HG03565 (cell line): ENCODE results near the gene TRPC3.

Experiments used
- ATAC-seq: cut with Tn5 transposase; IDR thresholded peaks from one replicate; pipeline ENCODE4 v1.9.1; 2021; ENCODE audit warnings: mild to moderate bottlenecking, moderate library complexity; ENCODE audit not compliant: unreplicated experiment

The TRPC3 gene

DNA sequence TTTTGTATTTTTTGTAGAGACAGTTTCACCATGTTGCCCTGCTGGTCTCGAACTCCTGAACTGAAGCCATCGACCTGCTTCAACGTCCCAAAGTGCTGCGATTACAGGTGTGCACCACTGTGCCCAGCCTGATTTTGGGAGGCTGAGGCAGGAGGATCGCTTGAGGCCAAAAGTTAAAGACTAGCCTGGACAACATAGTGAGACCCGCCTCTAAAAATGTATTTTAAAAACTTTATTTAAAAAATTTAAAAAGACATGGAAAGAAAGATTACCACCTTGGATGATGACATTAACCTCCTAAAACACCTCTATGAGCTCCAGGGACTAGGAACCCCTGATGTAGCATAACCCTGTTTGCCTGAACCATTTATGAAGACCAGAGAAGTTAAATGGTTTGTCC is 75.8 kb downstream of the TRPC3 start:
- ATAC-seq: no peak

GRCh38 chr4:121875652-121876051 is 76.2 kb downstream of the TRPC3 start:
- no peak for ATAC-seq

GRCh38 chr4:121873604-121874003 is 78.3 kb downstream of the TRPC3 start:
- ATAC-seq: no peak

DNA sequence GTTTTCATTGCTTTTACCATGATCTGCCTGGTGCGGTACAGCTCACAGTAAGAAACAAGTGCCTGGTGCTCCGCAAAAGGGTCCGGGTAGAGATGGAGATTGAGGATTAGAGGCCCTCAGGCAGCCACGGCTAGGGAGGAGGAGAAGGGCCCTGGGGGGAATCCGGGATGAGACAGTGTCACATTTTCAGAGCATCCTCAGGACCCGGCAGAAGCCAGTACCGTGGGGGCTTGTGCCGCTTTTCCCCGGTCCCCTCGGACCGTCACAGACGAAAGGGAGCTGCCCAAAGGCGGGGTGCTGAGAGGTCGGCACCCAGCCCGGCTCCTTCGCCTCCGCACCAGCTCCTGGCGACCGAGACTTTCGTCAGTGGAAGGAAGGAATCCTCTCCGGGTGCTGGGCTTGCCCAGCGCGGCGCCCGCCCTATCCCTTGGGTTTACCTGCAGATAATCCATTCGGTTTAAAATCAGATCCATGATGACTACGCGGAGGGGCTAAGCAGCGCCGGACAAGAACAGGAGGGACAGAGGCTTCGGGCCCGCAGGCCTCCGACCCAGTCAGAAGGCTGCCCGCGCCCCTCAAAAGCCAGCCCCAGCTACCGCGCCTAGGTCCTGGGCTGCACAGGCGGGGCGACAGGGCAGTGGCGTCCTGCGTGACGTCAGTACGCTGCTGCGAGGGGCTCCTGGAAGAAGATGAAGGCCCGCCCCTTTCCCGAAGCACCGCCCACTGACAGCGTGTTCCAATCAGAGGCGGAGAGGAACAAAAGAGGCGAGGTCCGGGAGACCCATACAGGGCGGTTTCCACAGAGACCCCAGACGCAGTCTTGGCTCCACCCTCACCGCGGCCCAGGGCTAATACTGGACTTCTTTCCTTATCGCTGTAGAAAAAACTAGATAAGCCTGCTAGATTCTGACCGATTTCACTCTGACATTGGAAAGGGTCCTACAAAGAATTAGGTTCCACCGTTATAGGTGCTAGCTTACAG is 81.7 kb downstream of the TRPC3 start, which contains the start of gene BBS7:
TSS of gene BBS7 (minus strand) at position 634 of the 982 bp plus-strand sequence. CDS start at position 473, 161 bp downstream.
- ATAC-seq: peak; percentile 98

GRCh38 chr4:121863799-121864198 is 88.1 kb downstream of the TRPC3 start:
- no peak for ATAC-seq

GRCh38 chr4:121861426-121861825 is 90.4 kb downstream of the TRPC3 start:
- ATAC-seq: no peak

GRCh38 chr4:121860121-121860520 is 91.7 kb downstream of the TRPC3 start:
- no peak for ATAC-seq

GRCh38 chr4:121851354-121851753 is 100.5 kb downstream of the TRPC3 start:
- no peak for ATAC-seq

DNA sequence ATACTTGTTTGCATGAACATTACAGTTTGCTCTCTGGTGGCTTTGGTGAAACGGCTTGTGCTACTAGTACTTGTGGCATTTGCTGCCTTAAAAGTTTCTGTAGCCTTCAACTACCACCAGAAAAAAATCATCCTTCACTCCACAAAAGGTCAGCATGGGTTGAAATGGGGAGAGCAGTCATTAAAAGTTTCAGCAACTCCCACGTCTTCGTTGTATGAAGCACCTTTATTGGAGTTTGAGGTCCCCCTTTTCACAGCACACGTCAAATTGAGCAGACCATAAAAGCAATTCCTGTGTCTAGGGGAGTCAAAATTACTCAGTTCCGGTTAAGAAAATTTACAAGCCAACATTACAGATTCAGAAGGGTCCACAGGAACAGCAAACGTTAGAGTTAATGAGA is 105.2 kb downstream of the TRPC3 start:
- ATAC-seq: no peak

GRCh38 chr4:121842862-121843261 is 109.0 kb downstream of the TRPC3 start:
- ATAC-seq: no peak

DNA sequence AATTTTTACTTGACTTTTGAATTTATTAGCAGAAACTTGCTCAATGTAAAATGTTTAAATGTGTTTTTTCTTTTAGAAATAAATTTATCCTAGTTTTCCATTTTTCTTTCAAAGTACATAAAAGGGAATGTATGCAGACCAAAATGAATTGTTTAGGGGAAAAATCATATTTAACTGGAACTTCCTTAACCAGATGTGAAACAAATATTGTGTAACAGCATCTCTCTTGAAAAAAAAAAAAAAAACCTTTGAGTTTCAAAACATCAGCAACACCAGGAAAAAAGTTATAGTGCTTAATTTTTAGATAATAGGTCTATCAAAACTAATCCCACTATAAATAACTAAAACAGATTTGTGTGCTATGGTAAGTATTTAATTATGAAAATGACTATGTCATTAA is 113.7 kb downstream of the TRPC3 start:
- ATAC-seq: no peak

GRCh38 chr4:121829511-121829910 is 122.3 kb downstream of the TRPC3 start:
- no peak for ATAC-seq
